ENCODE results near the gene APBA1.

Gene APBA1

DNA sequence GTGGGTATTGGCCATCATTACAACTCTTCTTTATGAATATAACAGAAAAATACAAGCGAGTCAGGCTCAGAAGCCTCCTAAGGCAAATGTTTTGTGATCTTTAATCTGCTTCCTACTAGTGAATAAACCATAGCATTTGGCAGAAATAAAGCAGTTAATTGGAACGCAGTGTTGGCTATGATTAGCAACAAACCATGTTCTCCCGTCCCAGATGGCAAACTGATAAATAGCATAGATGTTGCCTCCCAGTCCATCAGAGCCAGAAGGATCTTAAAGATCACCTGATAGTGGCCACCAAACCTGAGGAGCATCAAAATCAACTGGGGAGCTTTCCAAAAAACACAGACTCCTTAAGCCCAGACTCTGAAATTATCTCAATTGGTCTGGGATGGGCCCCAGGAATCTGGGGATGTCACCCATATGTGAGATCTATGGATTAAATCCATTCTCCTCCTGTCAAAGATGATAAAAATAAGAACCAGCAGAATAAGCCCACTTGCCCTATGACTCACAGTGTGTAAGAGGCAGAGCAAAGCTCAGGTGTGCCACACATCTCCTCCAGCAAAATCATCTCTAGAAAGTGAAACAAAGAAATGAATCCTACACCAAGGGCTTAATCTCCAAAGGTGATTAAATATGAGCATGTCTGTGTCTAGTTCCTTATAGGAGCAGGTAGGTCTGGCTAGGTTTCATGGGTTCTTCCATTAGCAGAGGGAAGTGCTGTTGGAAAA lies 50.3 kb downstream of the APBA1 start:
- DNase-seq (ENCODE audit: low spot score) = no peak
- TF ChIP-seq, protein P1, sequence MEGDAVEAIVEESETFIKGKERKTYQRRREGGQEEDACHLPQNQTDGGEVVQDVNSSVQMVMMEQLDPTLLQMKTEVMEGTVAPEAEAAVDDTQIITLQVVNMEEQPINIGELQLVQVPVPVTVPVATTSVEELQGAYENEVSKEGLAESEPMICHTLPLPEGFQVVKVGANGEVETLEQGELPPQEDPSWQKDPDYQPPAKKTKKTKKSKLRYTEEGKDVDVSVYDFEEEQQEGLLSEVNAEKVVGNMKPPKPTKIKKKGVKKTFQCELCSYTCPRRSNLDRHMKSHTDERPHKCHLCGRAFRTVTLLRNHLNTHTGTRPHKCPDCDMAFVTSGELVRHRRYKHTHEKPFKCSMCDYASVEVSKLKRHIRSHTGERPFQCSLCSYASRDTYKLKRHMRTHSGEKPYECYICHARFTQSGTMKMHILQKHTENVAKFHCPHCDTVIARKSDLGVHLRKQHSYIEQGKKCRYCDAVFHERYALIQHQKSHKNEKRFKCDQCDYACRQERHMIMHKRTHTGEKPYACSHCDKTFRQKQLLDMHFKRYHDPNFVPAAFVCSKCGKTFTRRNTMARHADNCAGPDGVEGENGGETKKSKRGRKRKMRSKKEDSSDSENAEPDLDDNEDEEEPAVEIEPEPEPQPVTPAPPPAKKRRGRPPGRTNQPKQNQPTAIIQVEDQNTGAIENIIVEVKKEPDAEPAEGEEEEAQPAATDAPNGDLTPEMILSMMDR (IDR thresholded peaks at IDR 0.05; ENCODE audit: borderline replicate concordance, control extremely low read depth, extremely low read depth, insufficient read depth, missing control alignments) = no peak
- in situ Hi-C loops (cut with MboI; ENCODE audit: low sequenced_read_pairs, unreplicated experiment) = no loop called here

DNA sequence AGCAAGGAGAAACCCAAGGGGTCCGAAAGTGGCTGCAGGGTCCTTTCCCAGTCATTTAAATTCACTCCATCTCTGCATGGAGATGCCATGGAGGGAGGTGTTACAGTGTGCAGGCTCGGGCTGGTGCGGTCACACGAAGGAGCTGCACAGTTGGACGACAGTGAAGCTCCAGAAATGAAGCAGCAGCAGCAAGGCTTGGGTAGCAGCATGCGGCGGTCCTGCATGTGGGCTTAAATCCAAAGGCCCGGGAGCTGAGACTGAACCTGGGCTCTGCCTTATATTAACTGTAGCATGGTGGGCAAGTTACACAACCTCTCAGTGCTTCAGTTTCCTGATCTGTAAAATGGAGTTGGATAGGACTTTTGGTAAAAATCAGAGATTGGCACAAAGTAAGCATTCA lies 51.4 kb downstream of the APBA1 start:
- in situ Hi-C loops (cut with MboI; ENCODE audit: low sequenced_read_pairs, unreplicated experiment) = no loop called here
- no peak for DNase-seq (ENCODE audit: low spot score)
- TF ChIP-seq, protein P1 (IDR thresholded peaks at IDR 0.05; ENCODE audit: borderline replicate concordance, control extremely low read depth, extremely low read depth, insufficient read depth, missing control alignments) = no peak

DNA sequence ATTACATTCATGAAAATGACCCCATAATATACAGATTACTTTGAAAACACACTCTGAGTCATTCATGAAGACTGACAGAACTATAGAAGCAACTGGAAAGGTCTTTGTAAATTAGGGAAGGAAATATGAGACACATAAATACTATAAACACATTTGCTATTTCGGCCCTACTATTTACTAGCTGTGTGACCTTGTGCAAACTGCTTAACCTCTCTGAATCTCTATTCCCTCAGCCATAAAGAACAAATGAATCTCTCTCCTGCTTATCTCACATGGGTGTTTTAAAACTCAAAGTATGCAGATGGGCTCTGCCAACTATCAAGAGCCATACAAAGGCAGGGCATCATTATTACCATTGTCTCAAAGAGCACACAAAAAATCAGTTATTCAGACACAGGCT lies 52.9 kb downstream of the APBA1 start:
- DNase-seq (ENCODE audit: low spot score) = no peak
- TF ChIP-seq, protein P1 (IDR thresholded peaks at IDR 0.05; ENCODE audit: borderline replicate concordance, control extremely low read depth, extremely low read depth, insufficient read depth, missing control alignments) = no peak
- in situ Hi-C loops (cut with MboI; ENCODE audit: low sequenced_read_pairs, unreplicated experiment) = no loop called here

DNA sequence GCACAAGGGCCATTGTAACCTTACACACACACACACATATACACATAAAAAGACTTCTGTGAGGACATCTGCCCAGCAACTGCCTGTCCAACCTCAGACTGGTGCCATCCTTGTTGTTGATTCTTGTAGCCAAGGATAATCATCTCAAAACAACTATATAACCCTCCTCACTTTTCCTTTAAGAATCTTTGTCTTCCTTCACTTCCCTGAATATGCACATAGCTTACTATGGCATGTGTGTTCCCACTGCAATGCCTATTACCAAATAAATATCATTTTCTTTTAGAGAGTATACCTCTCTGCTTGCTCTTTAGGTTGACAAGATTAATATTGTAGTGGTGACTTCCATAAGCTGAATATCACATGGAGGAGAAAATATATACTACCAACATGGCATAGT lies 55.2 kb downstream of the APBA1 start:
- DNase-seq (ENCODE audit: low spot score) = no peak
- in situ Hi-C loops (cut with MboI; ENCODE audit: low sequenced_read_pairs, unreplicated experiment) = no loop called here
- TF ChIP-seq, protein P1 (IDR thresholded peaks at IDR 0.05; ENCODE audit: borderline replicate concordance, control extremely low read depth, extremely low read depth, insufficient read depth, missing control alignments) = no peak

DNA sequence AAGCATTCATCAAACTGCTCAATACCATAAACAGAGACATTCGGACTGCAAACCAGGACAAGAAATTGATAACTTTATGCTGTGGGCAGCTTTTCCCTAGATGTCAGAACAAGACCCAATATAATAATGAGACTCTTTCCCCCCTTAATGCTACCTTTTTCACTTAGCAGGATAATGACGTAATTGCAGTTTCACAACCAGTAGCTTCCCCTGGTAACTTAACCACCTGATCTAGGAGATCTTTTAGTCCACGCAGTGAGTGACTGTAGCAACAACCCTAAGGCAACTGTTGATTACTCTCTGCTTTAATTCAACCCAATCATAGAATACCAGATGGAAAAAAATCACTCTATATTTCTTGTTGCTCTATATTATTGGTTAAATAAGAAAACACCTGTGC lies 56.3 kb downstream of the APBA1 start:
- TF ChIP-seq, protein P1 (IDR thresholded peaks at IDR 0.05; ENCODE audit: borderline replicate concordance, control extremely low read depth, extremely low read depth, insufficient read depth, missing control alignments) = no peak
- DNase-seq (ENCODE audit: low spot score) = no peak
- in situ Hi-C loops (cut with MboI; ENCODE audit: low sequenced_read_pairs, unreplicated experiment) = no loop called here

DNA sequence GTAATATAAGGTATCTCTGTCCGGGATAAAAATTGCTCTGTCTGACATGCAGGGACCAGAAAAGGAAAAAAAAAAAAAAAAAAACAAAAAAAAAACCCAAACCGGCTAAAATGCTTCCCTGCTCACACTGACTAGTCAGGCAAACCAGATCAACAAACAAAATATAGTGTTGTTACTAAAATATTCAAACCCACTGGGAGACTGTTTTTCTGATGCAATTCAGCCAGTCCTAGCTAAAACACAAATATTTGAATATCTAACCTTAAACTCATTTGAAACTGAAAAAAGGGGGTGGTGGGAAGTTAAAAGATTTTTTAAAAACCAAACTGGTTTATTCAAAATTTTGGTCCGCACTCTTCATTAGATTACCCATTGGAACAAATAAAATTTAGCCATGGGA lies 61.0 kb downstream of the APBA1 start:
- TF ChIP-seq, protein P1 (IDR thresholded peaks at IDR 0.05; ENCODE audit: borderline replicate concordance, control extremely low read depth, extremely low read depth, insufficient read depth, missing control alignments) = no peak
- DNase-seq (ENCODE audit: low spot score) = no peak
- in situ Hi-C loops (cut with MboI; ENCODE audit: low sequenced_read_pairs, unreplicated experiment) = no loop called here

All from GM13976 (cell line).